Adrenal gland (tissue), 5 donors: Measurements from ENCODE around the gene ZBTB32.
"Not testable (repeated sequence)": the region's sequence is repeated elsewhere in the genome, so short reads cannot be mapped to it uniquely, and the experiment has no call there.

Experiments used
- CTCF ChIP-seq, 6 experiments: fragments of 450-650 bp in 4 of 6; fragments of 200-600 bp in 2 of 6; sonication (generic) in 1 of 6; IDR thresholded peaks; 1 replicate in 5 of 6; 2 replicates in 1 of 6; pipeline versions ENCODE4 v1.5.1 to v1.8.0; 2016 to 2021; ENCODE audit warnings: antibody characterized with exemption in 6 of 6, mild to moderate bottlenecking in 2 of 6, moderate library complexity in 1 of 6
- POLR2A ChIP-seq, 2 donors: fragments of 450-650 bp; IDR thresholded peaks; one replicate each; pipeline ENCODE4 v1.6.1; 2017; ENCODE audit warnings: antibody characterized with exemption in 2 of 2, mild to moderate bottlenecking in 2 of 2, moderate library complexity in 1 of 2
- donor health status: DM: no; HTN: no; CAD: no.

- TF ChIP-seq POLR2A, CTCF (IDR thresholded peaks at IDR 0.05): not testable (repeated sequence)
Observed at GRCh38 chr19:35691106-35691505, 13.3 kb upstream of the ZBTB32 start.
